Measurements from ENCODE around the gene LONP2. TPM values are rescaled to one million over a fixed set of nuclear protein-coding genes. Genes with fewer than 3 reads are reported as not detected.
A peak's percentile ranks its signal among the peaks of the same experiment; 100 is the strongest.

The LONP2 gene, protein sequence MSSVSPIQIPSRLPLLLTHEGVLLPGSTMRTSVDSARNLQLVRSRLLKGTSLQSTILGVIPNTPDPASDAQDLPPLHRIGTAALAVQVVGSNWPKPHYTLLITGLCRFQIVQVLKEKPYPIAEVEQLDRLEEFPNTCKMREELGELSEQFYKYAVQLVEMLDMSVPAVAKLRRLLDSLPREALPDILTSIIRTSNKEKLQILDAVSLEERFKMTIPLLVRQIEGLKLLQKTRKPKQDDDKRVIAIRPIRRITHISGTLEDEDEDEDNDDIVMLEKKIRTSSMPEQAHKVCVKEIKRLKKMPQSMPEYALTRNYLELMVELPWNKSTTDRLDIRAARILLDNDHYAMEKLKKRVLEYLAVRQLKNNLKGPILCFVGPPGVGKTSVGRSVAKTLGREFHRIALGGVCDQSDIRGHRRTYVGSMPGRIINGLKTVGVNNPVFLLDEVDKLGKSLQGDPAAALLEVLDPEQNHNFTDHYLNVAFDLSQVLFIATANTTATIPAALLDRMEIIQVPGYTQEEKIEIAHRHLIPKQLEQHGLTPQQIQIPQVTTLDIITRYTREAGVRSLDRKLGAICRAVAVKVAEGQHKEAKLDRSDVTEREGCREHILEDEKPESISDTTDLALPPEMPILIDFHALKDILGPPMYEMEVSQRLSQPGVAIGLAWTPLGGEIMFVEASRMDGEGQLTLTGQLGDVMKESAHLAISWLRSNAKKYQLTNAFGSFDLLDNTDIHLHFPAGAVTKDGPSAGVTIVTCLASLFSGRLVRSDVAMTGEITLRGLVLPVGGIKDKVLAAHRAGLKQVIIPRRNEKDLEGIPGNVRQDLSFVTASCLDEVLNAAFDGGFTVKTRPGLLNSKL
- 29.4 TPM for polyA plus RNA-seq (2012; ENCODE audit: missing spikeins)

- DNase-seq (ENCODE audit: insufficient read length) (peak; percentile 76), FAIRE-seq (peak; percentile 87)
- peak; percentile 81 for TF ChIP-seq POLR2AphosphoS5 (IDR thresholded peaks at IDR 0.05; ENCODE audit: low read depth, low read length)
- TF ChIP-seq TAF1 (IDR thresholded peaks at IDR 0.05; ENCODE audit: borderline replicate concordance, low read depth, low read length), result peak; percentile 74
- TF ChIP-seq POLR2A (IDR thresholded peaks at IDR 0.05; ENCODE audit: low read depth, low read length), result peak; percentile 82
Observed at GRCh38 chr16:48244080-48244862, at the start of gene LONP2. Gene LONP2, plus strand, starts transcription at chr16:48244300. Its CDS starts 89 bp downstream, at chr16:48244389.

- TF ChIP-seq POLR2AphosphoS5 (IDR thresholded peaks at IDR 0.05; ENCODE audit: low read depth, low read length) (no peak), TAF1 (IDR thresholded peaks at IDR 0.05; ENCODE audit: borderline replicate concordance, low read depth, low read length) (no peak), POLR2A (IDR thresholded peaks at IDR 0.05; ENCODE audit: low read depth, low read length) (no peak)
- DNase-seq (ENCODE audit: insufficient read length) (no peak), FAIRE-seq (no peak)
Observed at GRCh38 chr16:48194828-48195556, 49.1 kb upstream of the LONP2 start.

DNA sequence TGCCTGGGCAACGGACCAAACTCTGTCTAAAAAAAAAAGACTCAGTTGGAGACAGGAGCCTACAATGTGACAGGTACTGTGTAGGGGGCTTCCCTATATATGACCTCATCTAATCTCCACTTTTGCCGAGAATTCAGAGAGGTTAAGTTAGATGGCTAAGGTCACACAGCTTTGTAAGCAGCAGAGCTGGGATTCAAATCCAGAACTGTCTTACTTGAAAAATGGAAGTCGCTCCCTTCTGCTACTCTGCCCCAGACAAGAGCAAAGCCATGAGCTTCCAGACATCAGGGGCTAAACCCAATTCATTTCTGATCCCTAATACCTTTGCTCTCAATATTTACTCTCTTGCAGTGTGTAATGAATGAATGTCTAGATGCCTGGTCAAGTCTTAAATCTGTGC, 46.8 kb upstream of the LONP2 start:
- DNase-seq (ENCODE audit: insufficient read length), result no peak
- no peak for TF ChIP-seq POLR2AphosphoS5 (IDR thresholded peaks at IDR 0.05; ENCODE audit: low read depth, low read length)
- no peak for TF ChIP-seq TAF1 (IDR thresholded peaks at IDR 0.05; ENCODE audit: borderline replicate concordance, low read depth, low read length)
- no peak for TF ChIP-seq POLR2A (IDR thresholded peaks at IDR 0.05; ENCODE audit: low read depth, low read length)
- FAIRE-seq, result no peak

DNA sequence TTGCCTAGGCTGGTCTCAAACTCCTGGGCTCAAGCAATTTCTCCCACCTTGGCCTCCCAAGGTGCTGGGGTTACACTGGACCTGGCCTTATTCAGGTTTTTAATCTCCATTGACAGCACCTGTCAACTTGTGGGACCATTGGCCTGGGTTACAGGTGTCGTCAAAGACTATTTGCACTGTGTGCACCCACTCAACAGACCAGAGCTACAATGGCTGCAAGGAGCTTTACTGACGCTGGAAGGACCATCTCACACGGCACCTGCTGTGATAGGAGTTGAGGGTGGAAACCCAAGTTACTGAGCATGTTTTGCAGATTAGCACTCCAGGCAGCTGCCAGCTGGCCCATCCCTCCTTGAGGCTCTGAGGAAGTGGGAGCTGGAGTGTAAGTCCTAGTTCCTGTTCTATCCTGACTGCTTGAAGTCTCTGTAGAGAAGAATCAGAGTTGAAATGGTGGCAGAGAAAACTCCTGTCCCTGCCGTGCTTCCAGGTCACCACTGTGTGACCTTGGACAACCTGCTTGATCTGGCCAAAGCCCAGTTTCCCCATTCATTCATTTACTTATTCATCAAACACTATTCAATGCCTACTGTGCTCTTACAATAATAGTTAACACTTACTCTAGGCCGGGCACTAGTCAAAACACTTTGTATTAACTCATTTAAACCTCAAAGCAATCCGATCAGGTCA, 42.4 kb upstream of the LONP2 start:
- FAIRE-seq, result no peak
- TF ChIP-seq POLR2AphosphoS5 (IDR thresholded peaks at IDR 0.05; ENCODE audit: low read depth, low read length), result no peak

DNA sequence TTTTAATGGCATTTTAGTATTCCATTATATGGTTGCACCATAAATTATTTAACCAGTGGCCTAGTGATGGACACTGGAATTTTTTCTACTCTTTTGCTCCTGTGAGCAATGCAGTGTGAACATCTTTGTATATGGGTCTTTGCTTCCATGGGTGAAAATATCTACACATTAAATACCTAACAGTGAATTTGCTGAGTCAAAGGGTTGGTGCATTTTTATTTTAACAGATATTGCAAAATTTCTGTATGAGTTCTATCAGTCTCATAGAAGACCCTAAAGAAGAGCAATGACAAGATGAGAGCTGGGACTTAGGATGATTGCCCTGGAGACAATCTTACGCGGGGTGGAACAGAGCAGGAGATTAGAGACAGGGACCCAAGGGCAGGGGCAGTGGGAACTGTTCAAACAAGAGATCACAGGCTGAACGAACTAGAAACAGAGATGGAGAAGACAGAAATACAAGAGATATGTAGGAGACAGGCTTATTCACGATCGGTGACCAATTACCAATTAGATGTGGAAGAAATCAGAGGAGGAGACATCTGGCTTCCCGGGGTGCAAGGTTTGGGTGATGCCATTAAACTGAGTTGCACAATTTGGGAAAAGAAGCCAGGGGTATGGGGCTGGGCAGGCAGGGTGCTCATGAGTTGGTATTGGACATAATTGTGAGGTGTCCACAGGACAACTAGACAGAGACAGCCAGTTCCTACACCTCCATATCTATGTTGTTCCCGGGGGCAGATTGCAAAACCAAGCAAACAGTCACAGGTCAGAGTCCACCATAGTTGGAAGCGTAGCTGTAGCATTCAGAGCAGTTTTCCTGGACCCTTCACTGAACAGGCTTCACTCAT, 39.9 kb upstream of the LONP2 start:
- TF ChIP-seq TAF1 (IDR thresholded peaks at IDR 0.05; ENCODE audit: borderline replicate concordance, low read depth, low read length) (no peak), POLR2A (IDR thresholded peaks at IDR 0.05; ENCODE audit: low read depth, low read length) (no peak), POLR2AphosphoS5 (IDR thresholded peaks at IDR 0.05; ENCODE audit: low read depth, low read length) (no peak)
- no peak for DNase-seq (ENCODE audit: insufficient read length)
- no peak for FAIRE-seq

More for the DNA sequence above, 42.4 kb upstream of the LONP2 start:
- no peak for DNase-seq (ENCODE audit: insufficient read length)

DNA sequence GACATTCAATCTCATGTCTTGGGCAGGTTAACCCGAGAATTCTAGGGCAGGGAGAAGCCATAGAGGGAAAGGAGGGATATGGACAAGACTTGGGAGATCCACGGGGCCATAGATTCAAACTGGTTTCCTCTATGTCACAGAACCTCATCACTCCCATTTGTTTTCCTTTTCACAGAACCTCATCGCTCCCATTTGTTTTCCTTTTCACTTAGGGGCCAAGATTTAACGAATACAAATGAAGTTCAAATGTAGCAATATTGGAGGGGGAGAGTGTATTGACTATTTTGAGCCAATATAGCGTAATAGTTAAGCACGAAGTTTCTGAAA, 39.3 kb upstream of the LONP2 start:
- FAIRE-seq (no peak), DNase-seq (ENCODE audit: insufficient read length) (no peak)
- TF ChIP-seq POLR2AphosphoS5 (IDR thresholded peaks at IDR 0.05; ENCODE audit: low read depth, low read length), result no peak
- TF ChIP-seq POLR2A (IDR thresholded peaks at IDR 0.05; ENCODE audit: low read depth, low read length), result no peak
- no peak for TF ChIP-seq TAF1 (IDR thresholded peaks at IDR 0.05; ENCODE audit: borderline replicate concordance, low read depth, low read length)

- DNase-seq (ENCODE audit: insufficient read length) (no peak), FAIRE-seq (no peak)
- TF ChIP-seq TAF1 (IDR thresholded peaks at IDR 0.05; ENCODE audit: borderline replicate concordance, low read depth, low read length) (no peak), POLR2A (IDR thresholded peaks at IDR 0.05; ENCODE audit: low read depth, low read length) (no peak), POLR2AphosphoS5 (IDR thresholded peaks at IDR 0.05; ENCODE audit: low read depth, low read length) (no peak)
Observed at GRCh38 chr16:48206594-48207242, 37.4 kb upstream of the LONP2 start.

DNA sequence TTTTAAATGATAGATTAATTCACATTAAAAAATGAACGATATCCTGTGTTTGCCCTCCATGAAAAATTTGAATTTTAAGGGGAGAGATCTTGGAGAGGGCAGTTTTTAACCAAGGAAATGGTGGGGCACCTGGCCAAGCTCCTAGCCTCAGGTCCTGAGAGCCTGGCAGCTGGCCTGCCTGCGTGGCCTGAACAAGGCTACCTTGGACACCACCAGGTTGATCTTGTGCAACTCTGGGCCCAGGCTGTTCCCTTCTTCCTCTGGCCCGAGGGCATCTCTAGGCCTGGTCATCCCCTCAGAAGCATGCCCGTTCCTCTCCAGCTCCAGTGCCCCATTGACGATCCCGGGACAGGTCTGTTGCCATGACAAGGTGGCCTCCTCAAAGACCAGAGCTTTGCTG, 33.4 kb upstream of the LONP2 start:
- TF ChIP-seq POLR2AphosphoS5 (IDR thresholded peaks at IDR 0.05; ENCODE audit: low read depth, low read length) (no peak), TAF1 (IDR thresholded peaks at IDR 0.05; ENCODE audit: borderline replicate concordance, low read depth, low read length) (no peak), POLR2A (IDR thresholded peaks at IDR 0.05; ENCODE audit: low read depth, low read length) (no peak)
- DNase-seq (ENCODE audit: insufficient read length), result no peak
- FAIRE-seq, result no peak

- DNase-seq (ENCODE audit: insufficient read length) (no peak), FAIRE-seq (no peak)
- TF ChIP-seq TAF1 (IDR thresholded peaks at IDR 0.05; ENCODE audit: borderline replicate concordance, low read depth, low read length) (no peak), POLR2AphosphoS5 (IDR thresholded peaks at IDR 0.05; ENCODE audit: low read depth, low read length) (no peak), POLR2A (IDR thresholded peaks at IDR 0.05; ENCODE audit: low read depth, low read length) (no peak)
Observed at GRCh38 chr16:48212033-48212432, 32.1 kb upstream of the LONP2 start.

Data from GM12892 (cell line).